ENCODE measurements around the gene NUDT16L1. TPM values are rescaled to one million over a fixed set of nuclear protein-coding genes. Genes with fewer than 3 reads are reported as not detected.

Gene NUDT16L1
- total RNA-seq, 1 donor from 2014 or later: 52.3 TPM

- intact Hi-C loops (cut with DNase I): no loop called here
- DNase-seq (ENCODE audit: missing footprints) (peak; percentile 79), ATAC-seq (peak; percentile 74)
Observed at GRCh38 chr16:4700997-4701743, 7.8 kb downstream of the NUDT16L1 start.

DNA sequence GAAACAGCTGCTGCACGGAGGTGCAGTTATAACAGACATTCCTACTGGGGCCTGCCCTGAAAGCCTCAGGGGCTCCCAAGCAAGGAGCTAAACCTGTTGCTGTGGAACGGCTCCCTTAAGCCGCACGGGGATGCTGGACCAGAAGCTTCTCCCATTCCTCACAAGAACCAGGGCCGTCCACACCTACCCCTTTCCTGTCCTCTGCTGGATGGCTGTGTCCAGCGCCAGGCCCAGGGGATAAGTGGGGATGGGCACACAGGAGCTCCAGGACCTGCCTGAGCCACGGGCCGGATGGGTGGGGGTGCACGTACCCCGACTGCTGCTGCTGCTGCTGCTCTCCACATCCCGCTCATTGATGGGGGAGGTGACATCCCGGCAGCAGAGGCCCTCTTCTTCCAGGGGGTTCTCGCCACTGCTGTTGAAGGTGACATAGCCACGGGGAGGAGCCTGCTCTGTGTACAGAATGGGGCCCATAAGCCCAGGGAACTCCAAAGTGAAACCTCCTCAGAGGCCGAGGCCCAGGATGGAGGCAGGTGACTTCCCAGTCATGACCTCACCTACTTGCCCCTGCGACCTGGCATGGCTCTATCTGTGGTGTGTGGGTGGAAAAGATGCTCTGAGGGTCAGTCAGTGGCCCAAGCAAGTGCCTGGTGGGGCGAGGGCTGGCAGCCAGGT, 8.6 kb downstream of the NUDT16L1 start:
- ATAC-seq (no peak), DNase-seq (ENCODE audit: missing footprints) (no peak)
- intact Hi-C loops (cut with DNase I): no loop called here

- intact Hi-C loops (cut with DNase I): no loop called here
- DNase-seq (ENCODE audit: missing footprints): no peak
- ATAC-seq: no peak
Observed at GRCh38 chr16:4702466-4702808, 9.1 kb downstream of the NUDT16L1 start.

DNA sequence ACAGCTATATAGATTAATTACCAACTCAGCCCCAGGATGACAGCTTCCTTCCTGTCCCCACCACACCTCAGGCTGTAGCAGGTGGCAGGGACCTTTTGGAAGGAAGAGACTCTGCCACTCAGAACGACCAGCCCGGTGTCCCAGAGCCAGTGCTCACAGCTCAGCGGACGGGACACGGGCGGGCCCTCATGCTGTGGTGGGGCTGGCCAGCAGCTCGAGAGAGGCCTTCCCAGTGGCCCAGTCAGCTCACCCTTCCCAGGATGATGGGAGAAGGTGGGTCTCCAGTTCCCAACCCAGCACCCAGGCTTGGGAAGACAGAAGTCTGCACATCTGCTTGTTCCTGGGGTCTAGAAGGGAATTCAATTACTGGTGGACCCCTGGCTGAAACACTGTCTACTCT, 10.5 kb downstream of the NUDT16L1 start:
- intact Hi-C loops (cut with DNase I): no loop called here
- DNase-seq (ENCODE audit: missing footprints) (no peak), ATAC-seq (no peak)

DNA sequence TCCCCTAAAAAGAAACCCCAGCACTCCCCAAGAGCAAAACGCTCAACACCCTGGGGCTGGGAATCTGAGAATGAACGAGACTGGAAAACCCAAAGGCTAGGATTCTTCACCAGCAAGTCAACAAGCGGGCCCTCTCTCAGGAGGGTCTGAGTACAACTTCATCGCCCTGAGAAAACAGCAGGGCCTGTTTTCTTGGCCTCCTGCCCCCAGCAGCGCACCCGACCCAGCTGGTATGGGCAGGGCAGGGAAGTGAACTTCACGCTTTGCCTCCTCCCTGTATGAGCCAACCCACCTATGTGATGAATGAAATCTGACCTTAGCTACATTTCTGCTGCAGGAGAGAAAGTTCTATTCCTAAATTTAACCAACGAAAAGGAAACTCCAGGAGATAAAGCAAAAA, 11.1 kb downstream of the NUDT16L1 start:
- ATAC-seq: no peak
- intact Hi-C loops (cut with DNase I): no loop called here
- no peak for DNase-seq (ENCODE audit: missing footprints)

DNA sequence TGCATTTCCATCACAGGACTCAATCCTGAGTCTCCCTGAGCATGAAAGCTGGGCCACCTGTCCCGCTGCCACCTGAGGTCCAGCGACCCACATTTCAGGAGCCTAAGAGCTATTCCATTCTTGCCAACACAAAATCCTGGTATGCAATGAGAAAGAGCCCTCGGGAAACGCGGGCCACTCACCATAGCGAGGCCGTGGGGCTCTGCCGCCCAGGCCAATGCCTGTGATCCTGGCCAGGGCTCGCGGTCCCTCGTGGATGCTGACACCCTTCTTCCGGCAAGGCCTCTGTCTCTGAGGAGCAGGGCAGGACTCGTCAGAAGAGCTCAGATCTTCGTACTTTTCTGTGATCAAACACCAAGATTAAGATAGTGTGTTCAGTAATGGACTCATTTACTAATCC, 11.6 kb downstream of the NUDT16L1 start:
- intact Hi-C loops (cut with DNase I): no loop called here
- DNase-seq (ENCODE audit: missing footprints): no peak
- no peak for ATAC-seq

- intact Hi-C loops (cut with DNase I): no loop called here
- ATAC-seq (no peak), DNase-seq (ENCODE audit: missing footprints) (no peak)
Observed at GRCh38 chr16:4706871-4707270, 13.5 kb downstream of the NUDT16L1 start.

GRCh38 chr16:4709481-4709880, 16.1 kb downstream of the NUDT16L1 start:
- DNase-seq (ENCODE audit: missing footprints): no peak
- no peak for ATAC-seq
- intact Hi-C loops (cut with DNase I): no loop called here

DNA sequence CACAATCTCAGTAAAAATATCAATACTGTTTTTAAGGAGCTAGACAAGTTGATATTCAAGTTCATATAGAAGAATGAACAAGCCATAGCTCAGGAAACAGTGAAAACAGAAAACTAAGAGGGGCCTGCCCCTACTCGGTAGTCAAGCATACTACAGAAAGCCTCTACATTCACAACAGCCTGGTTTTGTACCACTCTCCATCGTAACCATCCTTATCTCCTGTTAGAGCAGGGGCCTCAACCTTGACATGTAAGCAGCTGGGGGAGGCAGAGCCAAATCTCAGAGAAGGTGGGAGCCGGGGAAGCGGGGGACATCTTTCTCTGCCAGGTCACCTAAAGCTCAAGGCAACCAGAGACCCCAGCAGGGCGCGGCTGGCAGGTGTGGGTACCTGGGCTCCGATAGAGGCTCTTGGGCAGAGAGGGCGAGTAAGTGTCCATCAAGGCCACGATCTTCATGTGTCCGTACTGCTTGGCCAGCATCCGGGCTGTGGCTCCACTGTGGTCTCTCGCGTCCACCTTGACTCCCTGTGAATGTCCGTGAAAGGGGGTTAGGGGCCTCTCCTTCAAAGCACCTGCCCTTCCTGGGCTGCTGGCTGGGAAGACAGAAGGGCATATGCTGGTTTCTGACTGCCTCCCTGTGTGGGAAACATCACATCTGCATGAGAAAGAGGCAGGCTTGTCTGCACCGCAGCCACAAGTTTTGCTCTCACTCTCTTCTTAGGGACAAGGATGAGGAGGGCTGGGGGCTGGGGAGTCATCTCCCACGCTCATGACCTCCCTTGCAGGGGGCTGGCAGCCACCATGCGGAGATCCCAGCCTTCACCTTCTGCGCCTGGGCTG, 20.5 kb downstream of the NUDT16L1 start:
- DNase-seq (ENCODE audit: missing footprints) (no peak), ATAC-seq (no peak)
- intact Hi-C loops (cut with DNase I): no loop called here

DNA sequence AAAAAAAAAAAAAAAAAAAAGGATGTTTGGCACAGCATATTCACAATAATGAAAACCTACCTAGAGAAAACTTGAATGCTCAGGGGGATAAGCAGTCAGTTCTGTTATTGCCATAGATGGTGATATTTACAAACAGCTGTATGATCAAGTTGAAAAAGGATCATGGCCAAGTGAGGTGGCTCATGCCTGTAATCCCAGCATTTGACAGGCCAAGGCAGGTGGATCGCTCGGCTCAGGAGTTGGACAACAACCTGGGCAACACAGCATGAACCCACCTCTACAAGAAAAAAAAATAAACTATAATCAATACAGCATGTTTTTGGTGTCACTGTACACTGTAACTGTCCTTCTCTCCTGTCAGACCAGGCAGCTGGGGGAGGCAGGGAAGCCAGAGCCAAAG, 21.6 kb downstream of the NUDT16L1 start:
- intact Hi-C loops (cut with DNase I): no loop called here
- no peak for ATAC-seq
- no peak for DNase-seq (ENCODE audit: missing footprints)

DNA sequence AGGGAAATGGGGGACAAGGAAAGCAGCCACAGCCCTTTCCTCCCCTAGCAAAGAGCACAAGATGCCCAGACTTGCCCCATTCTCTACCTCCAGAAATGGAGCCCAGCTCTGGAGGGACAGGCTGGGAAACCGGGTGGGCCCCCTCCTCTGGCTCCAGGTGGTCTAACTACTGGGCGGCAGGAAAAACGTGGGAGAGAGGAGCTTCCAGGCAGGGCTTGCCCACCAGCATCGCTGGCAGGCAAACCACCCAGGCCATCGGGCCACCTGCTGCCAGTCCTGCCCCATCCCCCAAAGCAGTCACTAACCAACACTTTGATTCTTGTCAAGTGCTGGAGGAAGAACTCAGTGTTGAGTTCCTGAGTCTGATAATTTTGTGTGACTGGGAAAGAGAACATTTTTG, 25.1 kb downstream of the NUDT16L1 start:
- intact Hi-C loops (cut with DNase I): no loop called here
- ATAC-seq (no peak), DNase-seq (ENCODE audit: missing footprints) (no peak)

DNA sequence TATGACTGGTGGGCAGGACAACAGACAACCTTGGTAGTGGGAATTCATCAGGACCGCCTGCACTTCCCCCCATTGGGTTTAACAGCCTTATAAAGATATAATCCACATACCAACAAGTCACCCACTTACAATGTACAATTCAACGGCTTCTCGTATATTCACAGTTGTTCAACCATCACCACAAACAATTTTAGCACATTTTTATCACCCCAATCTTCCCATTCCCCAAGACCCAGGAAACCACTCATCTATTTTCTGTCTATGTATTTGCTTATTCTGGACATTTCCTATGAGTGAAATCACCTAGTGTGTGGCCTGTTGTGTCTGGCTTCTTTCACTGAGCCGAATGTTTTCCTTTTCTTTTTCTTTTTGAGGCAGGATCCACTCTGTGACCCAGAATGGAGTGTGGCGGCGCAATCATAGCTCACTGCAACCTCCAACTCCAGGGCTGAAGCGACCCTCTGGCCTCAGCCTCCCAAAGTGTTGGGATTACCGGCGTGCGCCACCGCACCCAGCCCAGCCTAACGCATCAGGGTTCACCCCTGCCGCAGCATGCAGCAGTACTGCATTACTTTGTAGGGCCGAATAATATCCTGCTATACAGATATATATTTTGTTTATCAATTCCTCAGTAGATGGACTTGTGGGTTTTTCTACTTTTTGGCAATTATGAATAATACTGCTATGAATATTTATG, 29.9 kb downstream of the NUDT16L1 start:
- ATAC-seq (no peak), DNase-seq (ENCODE audit: missing footprints) (no peak)
- intact Hi-C loops (cut with DNase I): no loop called here

GRCh38 chr16:4724661-4725270, 31.4 kb downstream of the NUDT16L1 start:
- DNase-seq (ENCODE audit: missing footprints) (no peak), ATAC-seq (no peak)
- intact Hi-C loops (cut with DNase I): no loop called here

DNA sequence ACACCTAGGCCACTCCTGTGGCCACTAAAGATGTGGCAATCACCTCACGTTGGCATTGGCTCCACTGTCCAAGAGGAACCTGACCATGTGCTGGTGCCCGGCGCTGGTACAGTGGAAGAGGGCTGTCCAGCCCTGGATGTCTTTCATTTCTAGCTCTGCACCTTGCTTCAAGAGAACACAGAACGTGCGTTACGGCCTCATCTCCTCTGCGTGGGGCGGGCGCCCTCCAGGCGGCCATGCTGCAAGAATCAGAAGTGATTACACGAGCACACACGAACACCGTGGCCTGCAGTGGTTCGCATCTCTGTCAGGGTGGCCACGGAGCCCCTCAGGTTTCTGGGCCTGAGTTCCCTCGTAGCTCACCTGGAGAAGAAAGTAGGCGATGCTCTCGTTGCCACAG, 33.3 kb downstream of the NUDT16L1 start:
- ATAC-seq (no peak), DNase-seq (ENCODE audit: missing footprints) (no peak)
- intact Hi-C loops (cut with DNase I): no loop called here

DNA sequence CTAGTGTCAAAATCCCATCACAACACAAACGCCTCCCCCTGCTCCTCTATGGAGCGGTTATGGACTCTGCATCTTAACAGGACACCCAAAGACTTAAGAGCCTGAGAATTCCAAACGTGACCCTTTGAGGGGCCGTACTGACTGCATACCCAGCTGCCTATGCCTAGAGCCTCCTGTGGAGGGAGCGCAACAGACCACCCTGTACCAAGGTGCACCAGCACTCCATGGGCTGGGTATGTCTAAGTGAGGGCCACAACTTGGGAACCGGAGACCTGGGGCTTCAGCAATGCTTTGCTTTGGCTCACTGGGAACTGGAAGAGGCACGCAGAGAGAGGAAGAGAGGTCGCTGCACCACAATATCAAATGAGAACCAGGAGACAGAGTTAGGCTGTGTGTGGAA, 35.3 kb downstream of the NUDT16L1 start:
- no peak for DNase-seq (ENCODE audit: missing footprints)
- intact Hi-C loops (cut with DNase I): no loop called here
- no peak for ATAC-seq

DNA sequence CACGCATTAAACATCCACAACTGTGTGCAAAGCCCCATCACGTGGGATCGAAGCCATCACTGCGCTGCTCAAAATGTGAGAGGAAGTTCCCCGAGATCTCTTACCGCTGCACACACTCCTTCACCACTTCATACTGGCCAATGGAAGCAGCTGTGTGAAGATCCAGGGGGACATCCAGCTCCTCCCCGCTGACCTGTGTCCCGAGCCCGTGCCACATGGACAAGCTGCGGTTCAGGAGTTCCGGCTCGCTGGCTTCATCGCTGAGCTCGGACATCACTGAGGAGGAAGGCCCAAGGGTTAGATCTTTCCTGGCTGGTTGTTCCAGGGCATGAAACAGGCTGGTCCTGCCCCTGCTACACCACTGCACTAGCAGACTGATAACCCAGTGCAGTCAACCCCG, 36.5 kb downstream of the NUDT16L1 start:
- ATAC-seq: no peak
- no peak for DNase-seq (ENCODE audit: missing footprints)
- intact Hi-C loops (cut with DNase I): loop anchor here (5.0 to 10.0 kb wide), 3 partner anchors 72 to 227 kb away; partner anchors contain the start of genes ROGDI and SEC14L5

- ATAC-seq: no peak
- intact Hi-C loops (cut with DNase I): loop anchor here (5.0 to 10.0 kb wide), 3 partner anchors 69 to 224 kb away; partner anchors contain the start of genes ROGDI and SEC14L5
- no peak for DNase-seq (ENCODE audit: missing footprints)
Observed at GRCh38 chr16:4733211-4733742, 39.9 kb downstream of the NUDT16L1 start.

- no peak for ATAC-seq
- no peak for DNase-seq (ENCODE audit: missing footprints)
- intact Hi-C loops (cut with DNase I): loop anchor here (5.0 to 10.0 kb wide), 3 partner anchors 69 to 224 kb away; partner anchors contain the start of genes ROGDI and SEC14L5
Observed at GRCh38 chr16:4733747-4734062, 40.3 kb downstream of the NUDT16L1 start.
